H1 (cell line): ENCODE data around the gene CLCN3. TPM values are rescaled to one million over a fixed set of nuclear protein-coding genes. Genes with fewer than 3 reads are reported as not detected.

Experiments
- CHD2 ChIP-seq: IDR thresholded peaks from 2 replicates; pipeline ENCODE4 v1.6.1; 2012; ENCODE audit warnings: low read length, improper control_type of control experiment
- polyA plus RNA-seq, 7 experiments: library from polyadenylated mRNA; depleted of rRNA in 3 of 7; stranded (reverse) in 5 of 7; unstranded in 2 of 7; fragments of >200 nt in 5 of 7; fragments of 200-250 nt in 2 of 7; gene quantifications; 1 replicate in 5 of 7; 2 replicates in 1 of 7; 4 replicates in 1 of 7; pipeline versions ENCODE4 v1.2.1 to v1.2.3, GENCODE V29; 2011 to 2013; ENCODE audit warnings: missing spikeins in 2 of 7, mixed read lengths in 2 of 7
- total RNA-seq: library from RNA; stranded (reverse); fragmentation: NEBNext Ultra II Directional; extraction: Animal tissue kit (Norgen Biotek cat#: 25700); gene quantifications from 2 replicates; pipeline ENCODE4 v1.2.1, GENCODE V29; 2021

Gene CLCN3
- total and polyA plus RNA-seq, 2 of the 8 experiments (the other 6 are each of a cell fraction or from before 2014, with no cell fraction given), result 8.8 to 32.8 TPM

GRCh38 chr4:169604903-169605331, 15.5 kb upstream of the CLCN3 start (continued):
- TF ChIP-seq CHD2, result no peak
